GM12891 (cell line): ENCODE measurements around the gene DNAH8.

Source experiments
- PAX5 ChIP-seq: IDR thresholded peaks from 2 replicates; pipeline ENCODE4 v1.6.1; 2011; ENCODE audit warnings: low read length, moderate library complexity, mild to moderate bottlenecking; ENCODE audit not compliant: insufficient read depth, severe bottlenecking
- POLR2A ChIP-seq: IDR thresholded peaks from 2 replicates; pipeline ENCODE4 v1.6.1; 2011; ENCODE audit warnings: low read depth, low read length, control low read depth
- POLR2AphosphoS5 ChIP-seq: IDR thresholded peaks from 2 replicates; pipeline ENCODE4 v1.6.1; 2011; ENCODE audit warnings: low read depth, low read length, control low read depth
- POU2F2 ChIP-seq: IDR thresholded peaks from 2 replicates; pipeline ENCODE4 v1.6.1; 2011; ENCODE audit warnings: low read depth, mild to moderate bottlenecking, control low read depth, low read length, moderate library complexity
- SPI1 ChIP-seq: IDR thresholded peaks from 2 replicates; pipeline ENCODE4 v1.6.1; 2011; ENCODE audit warnings: low read depth, low read length, control low read depth
- TAF1 ChIP-seq: IDR thresholded peaks from 2 replicates; pipeline ENCODE4 v1.6.1; 2011; ENCODE audit warnings: low read depth, low read length, control low read depth

GRCh38 chr6:38897507-38897906 is 182.4 kb downstream of the DNAH8 start:
- no peak for TF ChIP-seq POLR2AphosphoS5
- TF ChIP-seq POLR2A = no peak
- TF ChIP-seq TAF1 = no peak
- TF ChIP-seq POU2F2 = no peak
- TF ChIP-seq SPI1 = no peak
- TF ChIP-seq PAX5 = no peak
